H9 (cell line): ENCODE measurements around the gene MYO5B. TPM values are rescaled to one million over a fixed set of nuclear protein-coding genes. Genes with fewer than 3 reads are reported as not detected.

Experiments used
- DNase-seq: peaks from one replicate; pipeline ENCODE4 v3.0.0-alpha.2; 2017
- H2AFZ ChIP-seq: one replicate; pipeline ENCODE4 v1.6.1; 2013; ENCODE audit warnings: mild to moderate bottlenecking, low read length, control low read depth, moderate library complexity
- H2AK5ac ChIP-seq: 2 replicates; pipeline ENCODE4 v1.6.1; 2013; ENCODE audit warnings: low read length, control low read depth, mixed read lengths; ENCODE audit not compliant: insufficient read length
- H2BK120ac ChIP-seq: one replicate; pipeline ENCODE4 v1.6.1; 2013; ENCODE audit warnings: low read depth, mild to moderate bottlenecking, low read length, control low read depth, inconsistent platforms; ENCODE audit not compliant: poor library complexity, severe bottlenecking
- H2BK12ac ChIP-seq: 2 replicates; pipeline ENCODE4 v1.6.1; 2013; ENCODE audit warnings: low read length, control low read depth, mixed read lengths, low read depth; ENCODE audit not compliant: insufficient read length
- H2BK15ac ChIP-seq: 2 replicates; pipeline ENCODE4 v1.6.1; 2013; ENCODE audit warnings: low read depth, low read length, control low read depth
- H2BK20ac ChIP-seq: one replicate; pipeline ENCODE4 v1.6.1; 2013; ENCODE audit warnings: low read depth, mild to moderate bottlenecking, low read length, control low read depth, inconsistent platforms; ENCODE audit not compliant: poor library complexity, severe bottlenecking
- H2BK5ac ChIP-seq: 2 replicates; pipeline ENCODE4 v1.6.1; 2013; ENCODE audit warnings: low read length, control low read depth, mixed read lengths; ENCODE audit not compliant: insufficient read length
- H3K14ac ChIP-seq: 2 replicates; pipeline ENCODE4 v1.6.1; 2013; ENCODE audit warnings: low read length, control low read depth; ENCODE audit not compliant: insufficient read depth
- H3K18ac ChIP-seq: 2 replicates; pipeline ENCODE4 v1.6.1; 2013; ENCODE audit warnings: low read depth, mild to moderate bottlenecking, mixed read lengths, low read length, control low read depth; ENCODE audit not compliant: insufficient read length
- H3K23ac ChIP-seq: 2 replicates; pipeline ENCODE4 v1.6.1; 2013; ENCODE audit warnings: low read length, control low read depth, mixed read lengths, low read depth; ENCODE audit not compliant: insufficient read length
- H3K23me2 ChIP-seq: 2 replicates; pipeline ENCODE4 v1.6.1; 2013; ENCODE audit warnings: low read depth, mild to moderate bottlenecking, mixed read lengths, low read length, control low read depth; ENCODE audit not compliant: insufficient read length, poor library complexity, severe bottlenecking
- H3K27ac ChIP-seq: 2 replicates; pipeline ENCODE4 v1.5.1; 2013; ENCODE audit warnings: low read length, control low read depth, mixed read lengths, low read depth; ENCODE audit not compliant: insufficient read length
- H3K27me3 ChIP-seq: 2 replicates; pipeline ENCODE4 v1.6.1; 2013; ENCODE audit warnings: low read length, control low read depth, inconsistent platforms; ENCODE audit not compliant: insufficient read depth
- H3K4ac ChIP-seq: 2 replicates; pipeline ENCODE4 v1.6.1; 2013; ENCODE audit warnings: low read depth, mild to moderate bottlenecking, control low read depth, inconsistent platforms, low read length, moderate library complexity
- H3K4me1 ChIP-seq: 2 replicates; pipeline ENCODE4 v1.6.1; 2013; ENCODE audit warnings: low read length, control low read depth, inconsistent platforms; ENCODE audit not compliant: insufficient read depth
- H3K4me2 ChIP-seq: 2 replicates; pipeline ENCODE4 v1.6.1; 2013; ENCODE audit warnings: low read length, control low read depth, mixed read lengths; ENCODE audit not compliant: insufficient read length, insufficient read depth
- H3K56ac ChIP-seq: 2 replicates; pipeline ENCODE4 v1.6.1; 2013; ENCODE audit warnings: low read depth, mild to moderate bottlenecking, mixed read lengths, low read length, control low read depth; ENCODE audit not compliant: insufficient read length
- H3K79me1 ChIP-seq: 2 replicates; pipeline ENCODE4 v1.6.1; 2013; ENCODE audit warnings: low read depth, mild to moderate bottlenecking, moderate library complexity, low read length, control low read depth, inconsistent platforms; ENCODE audit not compliant: insufficient read depth, poor library complexity, severe bottlenecking
- H3K79me2 ChIP-seq: 2 replicates; pipeline ENCODE4 v1.6.1; 2013; ENCODE audit warnings: low read length, control low read depth, inconsistent platforms; ENCODE audit not compliant: insufficient read depth
- H3K9ac ChIP-seq: 2 replicates; pipeline ENCODE4 v1.6.1; 2013; ENCODE audit warnings: low read length, control low read depth, mixed read lengths; ENCODE audit not compliant: insufficient read length; ENCODE audit errors: extremely low read depth
- H3K9me3 ChIP-seq: one replicate; pipeline ENCODE4 v1.6.1; 2013; ENCODE audit warnings: low read depth, low read length, inconsistent platforms; ENCODE audit not compliant: control insufficient read depth
- H3T11ph ChIP-seq: one replicate; pipeline ENCODE4 v1.6.1; 2013; ENCODE audit warnings: mild to moderate bottlenecking, low read length, control low read depth, inconsistent platforms
- H4K20me1 ChIP-seq: one replicate; pipeline ENCODE4 v1.6.1; 2013; ENCODE audit not compliant: control insufficient read depth, insufficient read length, insufficient read depth
- H4K5ac ChIP-seq: 2 replicates; pipeline ENCODE4 v1.6.1; 2013; ENCODE audit warnings: low read depth, mild to moderate bottlenecking, mixed read lengths, low read length, control low read depth; ENCODE audit not compliant: insufficient read length
- H4K8ac ChIP-seq: replicated peaks from 2 replicates; pipeline ENCODE4 v1.6.1; 2013; ENCODE audit warnings: low read length, control low read depth, mixed read lengths, low read depth; ENCODE audit not compliant: insufficient read length
- H4K91ac ChIP-seq: 2 replicates; pipeline ENCODE4 v1.6.1; 2013; ENCODE audit warnings: low read depth, mild to moderate bottlenecking, moderate library complexity, mixed read lengths, low read length, control low read depth; ENCODE audit not compliant: insufficient read length
- H3K27ac Mint-ChIP-seq, 3 experiments: 2 replicates in 2 of 3; 3 replicates in 1 of 3; pipeline ENCODE4 v1.8.0; 2020 to 2021; ENCODE audit warnings: mixed read lengths in 3 of 3, mild to moderate bottlenecking in 1 of 3, moderate library complexity in 1 of 3
- H3K27me3 Mint-ChIP-seq: 2 replicates; pipeline ENCODE4 v1.8.0; 2021; ENCODE audit warnings: low read depth, mild to moderate bottlenecking, moderate library complexity, mixed read lengths
- H3K36me3 Mint-ChIP-seq, 3 experiments: 2 replicates in 2 of 3; 3 replicates in 1 of 3; pipeline ENCODE4 v1.8.0; 2020 to 2021; ENCODE audit warnings: low read depth in 3 of 3, mixed read lengths in 3 of 3; ENCODE audit not compliant: insufficient read depth in 1 of 3
- H3K4me1 Mint-ChIP-seq, 2 experiments: 2 replicates each; pipeline ENCODE4 v1.8.0; 2020; ENCODE audit warnings: mixed read lengths in 2 of 2
- H3K4me3 Mint-ChIP-seq, 2 experiments: 2 replicates in 1 of 2; 3 replicates in 1 of 2; pipeline ENCODE4 v1.8.0; 2020 to 2021; ENCODE audit warnings: mild to moderate bottlenecking in 2 of 2, mixed read lengths in 2 of 2, moderate library complexity in 1 of 2
- H3K9me3 Mint-ChIP-seq, 2 experiments: 2 replicates in 1 of 2; 3 replicates in 1 of 2; pipeline ENCODE4 v1.8.0; 2020; ENCODE audit warnings: mild to moderate bottlenecking in 2 of 2, mixed read lengths in 2 of 2, moderate library complexity in 1 of 2
- CTCF ChIP-seq: fragments of 200-600 bp; sonication (generic); conservative IDR thresholded peaks from 3 replicates; pipeline ENCODE4 v1.8.0; 2021; ENCODE audit warnings: antibody characterized with exemption, mild to moderate bottlenecking
- WGBS: extraction: QIAGEN DNeasy Blood & Tissue Kit; methylation state at CpG from one replicate; pipeline ENCODE4 v1.1.7; 2013; ENCODE audit warnings: missing lambda C conversion rate, low lambda C conversion rate, mixed read lengths; ENCODE audit not compliant: insufficient read length; ENCODE audit errors: extremely low coverage; 5-methylcytosine and 5-hydroxymethylcytosine counted together
- total RNA-seq: library from RNA; stranded (reverse); gene quantifications from 2 replicates; pipeline ENCODE4 v1.2.1, GENCODE V29; 2021

The MYO5B gene
- total RNA-seq, 1 experiment from 2014 or later, result 9.3 TPM

DNA sequence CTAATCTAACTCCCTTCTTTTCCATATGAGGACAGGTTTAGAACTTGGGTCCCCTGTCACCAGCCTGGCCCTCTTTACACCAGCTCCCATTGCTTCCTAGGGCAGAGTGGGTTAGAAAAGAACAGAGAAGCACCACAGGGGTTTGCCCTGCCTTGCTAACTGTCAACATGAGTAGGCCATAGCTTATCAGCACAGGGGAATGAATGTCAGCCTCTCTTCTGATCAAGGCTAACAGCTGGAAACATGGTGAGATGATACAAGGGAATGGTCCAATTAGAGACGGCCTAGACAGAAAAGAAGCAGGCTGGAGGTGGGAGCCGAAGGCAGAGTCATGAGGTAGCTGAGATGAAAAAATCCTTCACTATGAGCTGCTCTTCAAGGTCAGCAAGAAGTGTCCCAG, 192.2 kb downstream of the MYO5B start:
- no peak overlapping the region for H3T11ph ChIP-seq
- no peak overlapping the region for H2BK120ac ChIP-seq
- H4K5ac ChIP-seq, result no peak overlapping the region
- H3K4me1 Mint-ChIP-seq, result peaks cover 5 to 14% of the 10 kb centered on the region in 2 experiments
- no peaks in the 10 kb centered on the region; the same call in 1 of the 2 replicates for H3K27me3 Mint-ChIP-seq
- no peaks in the 10 kb centered on the region for H3K9me3 ChIP-seq
- H3K4me2 ChIP-seq, result no peak overlapping the region
- no peaks in the 10 kb centered on the region for H3K9me3 Mint-ChIP-seq
- H3K27ac Mint-ChIP-seq, result no peak overlapping the region
- no peak overlapping the region for H2AFZ ChIP-seq
- no peak overlapping the region for H3K18ac ChIP-seq
- no peak overlapping the region for H2BK20ac ChIP-seq
- no peaks in the 10 kb centered on the region for H3K27me3 ChIP-seq
- no peaks in the 10 kb centered on the region for H3K79me1 ChIP-seq
- no peak for TF ChIP-seq CTCF
- H3K9ac ChIP-seq, result no peak overlapping the region
- no CpG with 5 or more reads among the region's 2 CpGs for WGBS
- no peak overlapping the region for H3K23ac ChIP-seq
- no peak overlapping the region for H3K14ac ChIP-seq
- H3K27ac ChIP-seq, result no peak overlapping the region
- H3K36me3 Mint-ChIP-seq, result no peaks in the 10 kb centered on the region
- H3K56ac ChIP-seq, result no peak overlapping the region
- no peak overlapping the region for H3K4ac ChIP-seq
- H4K20me1 ChIP-seq, result no peaks in the 10 kb centered on the region
- no peak overlapping the region for H2AK5ac ChIP-seq
- no peak overlapping the region for H2BK15ac ChIP-seq
- no peaks in the 10 kb centered on the region for H3K79me2 ChIP-seq
- no peak overlapping the region for H4K91ac ChIP-seq
- no peak overlapping the region for H3K4me3 Mint-ChIP-seq
- no peak overlapping the region for H4K8ac ChIP-seq
- no peaks in the 10 kb centered on the region for H3K23me2 ChIP-seq
- H2BK5ac ChIP-seq, result no peak overlapping the region
- peaks cover under 1% of the 10 kb centered on the region; the same call in 1 of the 2 replicates for H3K4me1 ChIP-seq
- no peak overlapping the region for H2BK12ac ChIP-seq
- no peak for DNase-seq
